Right lobe of liver (tissue), 6 donors: Measurements from ENCODE around the gene FNIP2. TPM values are rescaled to one million over a fixed set of nuclear protein-coding genes. Genes with fewer than 3 reads are reported as not detected.

Experiments
- ATAC-seq, 4 donors: fragments of 200-7000 bp; cut with Tn5 transposase; one replicate each; pipeline ENCODE4 v1.9.1; 2020; ENCODE audit warnings: mild to moderate bottlenecking in 4 of 4, moderate library complexity in 4 of 4
- DNase-seq, 3 donors: peaks; one replicate each; pipeline ENCODE4 v3.0.0-alpha.2; 2020
- H3K27ac ChIP-seq, 3 donors: fragments of 200-600 bp; one replicate each; pipeline ENCODE4 v1.8.0; 2022
- H3K27me3 ChIP-seq, 2 donors: fragments of 200-600 bp; one replicate each; pipeline ENCODE4 v1.8.0; 2022
- H3K36me3 ChIP-seq, 4 donors: fragments of 200-600 bp; sonication (generic) in 1 of 4; one replicate each; pipeline versions ENCODE4 v1.5.1 to v1.8.0; 2017 to 2022; ENCODE audit warnings: control low read depth in 1 of 4
- H3K4me1 ChIP-seq, 4 donors: fragments of 200-600 bp; sonication (generic) in 1 of 4; one replicate each; pipeline versions ENCODE4 v1.5.1 to v1.8.0; 2017 to 2022; ENCODE audit warnings: control low read depth in 1 of 4
- H3K4me3 ChIP-seq, 3 donors: fragments of 200-600 bp; one replicate each; pipeline ENCODE4 v1.8.0; 2022
- H3K9me3 ChIP-seq, 4 donors: fragments of 200-600 bp; sonication (generic) in 1 of 4; one replicate each; pipeline versions ENCODE4 v1.5.1 to v1.8.0; 2017 to 2022; ENCODE audit warnings: control low read depth in 1 of 4
- POLR2A ChIP-seq: fragments of 450-650 bp; IDR thresholded peaks from one replicate; pipeline ENCODE4 v1.6.1; 2017; ENCODE audit warnings: antibody characterized with exemption, mild to moderate bottlenecking
- WGBS: methylation state at CpG from one replicate; pipeline ENCODE4 v1.1.6; 2018; ENCODE audit warnings: low coverage, low lambda C conversion rate; ENCODE audit not compliant: insufficient coverage; ENCODE audit errors: missing lambda C conversion rate; 5-methylcytosine and 5-hydroxymethylcytosine counted together
- intact Hi-C, 2 donors: fragments of 100-400 bp; cut with DNase I; formaldehyde crosslinking; loops; one replicate each; pipeline versions ENCODE4 v1.11.2 to v1.14.1; 2022
- total RNA-seq, 6 experiments: library from RNA; depleted of rRNA in 2 of 6; stranded (reverse); fragments of >200 nt in 2 of 6; fragmentation: NEBNext Ultra II Directional in 3 of 6; extraction: Animal tissue kit (Norgen Biotek cat#: 25700) in 3 of 6; gene quantifications; one replicate each; pipeline versions ENCODE4 v1.1.0 to v1.2.4, GENCODE V29; 2016 to 2023
- TF ChIP-seq, protein P1 (sequence below), 4 donors: fragments of 200-600 bp in 3 of 4; fragments of 450-650 bp in 1 of 4; IDR thresholded peaks; one replicate each; pipeline versions ENCODE4 v1.5.1 to v1.8.0; 2016 to 2022; ENCODE audit warnings: antibody characterized with exemption in 4 of 4, mild to moderate bottlenecking in 2 of 4
- donor health status: DM: no; HTN: yes; CAD: no.
- donor health status: DM: no; HTN: no; CAD: no.
- donor health status: DM: no; HTN: no; CAD: no.
- donor health status: DM: no; HTN: yes; CAD: no.
- donor health status: DM: no; HTN: yes; CAD: no.

FNIP2 gene
- total RNA-seq, 6 experiments from 2014 or later = 34.2 to 67.4 (median 37.8) TPM

DNA sequence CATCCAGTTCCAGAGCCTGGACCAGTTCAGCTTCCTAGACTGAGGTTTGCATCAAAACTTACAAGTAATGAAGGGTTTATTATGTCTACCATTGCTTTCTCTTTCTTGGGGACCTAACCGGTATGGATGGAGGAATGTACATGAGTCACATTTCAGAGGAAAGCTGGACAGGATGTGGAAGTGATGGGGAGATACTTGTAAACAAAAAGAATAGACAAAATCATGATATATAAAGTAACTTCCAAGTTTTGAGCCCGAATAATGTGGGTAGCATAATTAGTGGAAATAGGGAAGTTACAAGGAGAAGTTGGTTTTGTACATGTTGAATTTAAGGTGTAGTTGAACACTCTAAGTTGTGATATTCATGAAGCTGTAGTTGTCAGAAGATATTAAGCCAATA, 15.0 kb downstream of the FNIP2 start:
- 28% methylated on average over 2 of the region's 2 CpGs for WGBS

DNA sequence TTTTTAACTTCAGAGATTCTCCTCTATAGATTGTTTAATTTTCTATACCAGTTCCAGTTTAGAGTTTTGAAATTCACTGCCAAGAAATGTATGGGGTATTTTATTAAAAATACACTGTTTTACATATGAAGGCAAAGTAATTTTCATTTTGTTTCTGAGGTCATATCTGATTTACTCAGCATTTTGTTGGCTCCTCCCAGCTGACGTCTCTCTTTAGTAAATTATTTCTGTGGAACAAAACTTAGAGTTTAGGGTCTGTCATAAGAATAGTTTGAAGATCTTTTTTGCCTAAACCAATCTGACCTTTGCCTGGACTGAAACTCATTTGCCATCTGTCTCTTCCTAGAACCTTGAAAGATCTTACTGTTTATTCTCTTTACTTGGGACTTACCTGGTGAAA, 16.9 kb downstream of the FNIP2 start:
- TF ChIP-seq POLR2A = no peak
- TF ChIP-seq, protein P1, sequence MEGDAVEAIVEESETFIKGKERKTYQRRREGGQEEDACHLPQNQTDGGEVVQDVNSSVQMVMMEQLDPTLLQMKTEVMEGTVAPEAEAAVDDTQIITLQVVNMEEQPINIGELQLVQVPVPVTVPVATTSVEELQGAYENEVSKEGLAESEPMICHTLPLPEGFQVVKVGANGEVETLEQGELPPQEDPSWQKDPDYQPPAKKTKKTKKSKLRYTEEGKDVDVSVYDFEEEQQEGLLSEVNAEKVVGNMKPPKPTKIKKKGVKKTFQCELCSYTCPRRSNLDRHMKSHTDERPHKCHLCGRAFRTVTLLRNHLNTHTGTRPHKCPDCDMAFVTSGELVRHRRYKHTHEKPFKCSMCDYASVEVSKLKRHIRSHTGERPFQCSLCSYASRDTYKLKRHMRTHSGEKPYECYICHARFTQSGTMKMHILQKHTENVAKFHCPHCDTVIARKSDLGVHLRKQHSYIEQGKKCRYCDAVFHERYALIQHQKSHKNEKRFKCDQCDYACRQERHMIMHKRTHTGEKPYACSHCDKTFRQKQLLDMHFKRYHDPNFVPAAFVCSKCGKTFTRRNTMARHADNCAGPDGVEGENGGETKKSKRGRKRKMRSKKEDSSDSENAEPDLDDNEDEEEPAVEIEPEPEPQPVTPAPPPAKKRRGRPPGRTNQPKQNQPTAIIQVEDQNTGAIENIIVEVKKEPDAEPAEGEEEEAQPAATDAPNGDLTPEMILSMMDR (IDR thresholded peaks at IDR 0.05) = no peak
- peaks cover 0 to 62% (median 24%) of the 10 kb centered on the region in 4 donors for H3K4me1 ChIP-seq
- no peak for DNase-seq
- 6% methylated on average over 1 of the region's 1 CpG for WGBS
- peak in 2 of 4 donors; percentile 5 to 17 for ATAC-seq
- H3K9me3 ChIP-seq = no peaks in the 10 kb centered on the region
- peak overlapping the region in 1 of 3 donors; percentile 19 for H3K4me3 ChIP-seq
- H3K27me3 ChIP-seq = no peaks in the 10 kb centered on the region
- intact Hi-C loops = no loop called here
- peak overlapping the region; percentile 0 to 71 (median 68) for H3K27ac ChIP-seq
- H3K36me3 ChIP-seq = no peaks in the 10 kb centered on the region

More for the DNA sequence above, 15.0 kb downstream of the FNIP2 start:
- intact Hi-C loops = no loop called here
- no peak for DNase-seq
- Histone ChIP-seq H3K4me1 (peaks cover 0 to 64% (median 24%) of the 10 kb centered on the region in 4 donors), H3K27ac (peak overlapping the region in 2 of 3 donors; percentile 66 to 73), H3K9me3 (no peaks in the 10 kb centered on the region), H3K36me3 (no peaks in the 10 kb centered on the region), H3K27me3 (no peaks in the 10 kb centered on the region), H3K4me3 (no peak overlapping the region)
- no peak for TF ChIP-seq POLR2A
- TF ChIP-seq, protein P1 (IDR thresholded peaks at IDR 0.05) = no peak
- ATAC-seq = no peak

DNA sequence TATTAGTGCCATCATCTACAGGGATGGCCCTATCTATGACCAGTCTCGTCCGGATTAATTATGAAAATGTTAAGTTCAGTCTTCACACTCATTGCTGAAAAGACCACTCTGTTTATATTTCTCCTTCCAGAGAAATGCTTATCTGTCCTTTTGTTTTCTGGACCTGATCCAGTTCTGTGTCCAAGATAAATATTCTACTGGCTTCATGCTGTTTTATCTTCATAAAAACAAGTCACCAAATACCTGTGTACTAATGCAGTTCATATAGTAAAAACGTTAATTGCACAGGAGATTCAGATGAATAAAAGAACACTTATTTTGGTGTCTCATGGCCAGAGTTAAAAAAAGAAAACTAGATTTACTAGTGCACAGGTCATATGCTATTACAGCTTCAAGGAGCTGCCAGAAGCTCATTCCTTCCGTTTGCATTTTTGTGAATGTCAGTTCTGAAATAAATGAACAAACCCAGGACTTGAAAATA, 17.3 kb downstream of the FNIP2 start:
- H3K27ac ChIP-seq = peak overlapping the region; percentile 0 to 71 (median 68)
- ATAC-seq = peak; percentile 35 to 62 (median 48)
- 19% methylated on average over 4 of the region's 4 CpGs for WGBS
- no peak for TF ChIP-seq POLR2A
- TF ChIP-seq, protein P1 (IDR thresholded peaks at IDR 0.05) = no peak
- H3K4me1 ChIP-seq = peaks cover 0 to 62% (median 24%) of the 10 kb centered on the region in 4 donors
- H3K36me3 ChIP-seq = no peaks in the 10 kb centered on the region
- no peaks in the 10 kb centered on the region for H3K9me3 ChIP-seq
- peak overlapping the region in 2 of 3 donors; percentile 5 to 19 for H3K4me3 ChIP-seq
- intact Hi-C loops = no loop called here
- no peak for DNase-seq
- no peaks in the 10 kb centered on the region for H3K27me3 ChIP-seq

DNA sequence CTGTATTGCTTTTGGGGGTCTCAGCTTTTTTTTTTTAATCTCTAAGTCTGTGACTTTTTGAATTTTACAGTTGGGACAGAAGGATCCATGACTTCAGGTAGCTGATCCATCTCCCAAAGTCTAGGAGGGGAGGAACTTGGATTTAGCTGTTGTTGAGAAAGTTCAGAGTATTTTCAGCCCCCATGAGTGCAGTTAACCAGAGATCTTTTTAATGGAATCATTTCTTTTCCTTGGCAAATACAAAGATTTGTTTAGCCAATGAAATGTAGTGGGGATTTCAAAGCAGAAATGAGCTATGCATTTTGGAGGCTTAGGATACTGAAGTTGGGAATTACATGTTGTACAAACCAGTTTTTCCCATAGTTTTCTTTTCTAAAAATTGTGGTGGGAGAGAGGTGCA, 18.1 kb downstream of the FNIP2 start:
- H3K4me1 ChIP-seq = peaks cover 0 to 59% (median 20%) of the 10 kb centered on the region in 4 donors
- no peaks in the 10 kb centered on the region for H3K27me3 ChIP-seq
- intact Hi-C loops = no loop called here
- no peak for TF ChIP-seq POLR2A
- TF ChIP-seq, protein P1 (IDR thresholded peaks at IDR 0.05) = no peak
- DNase-seq = no peak
- no peaks in the 10 kb centered on the region for H3K36me3 ChIP-seq
- H3K27ac ChIP-seq = peak overlapping the region in 2 of 3 donors; percentile 68 to 71
- ATAC-seq = no peak
- no peak overlapping the region for H3K4me3 ChIP-seq
- H3K9me3 ChIP-seq = no peaks in the 10 kb centered on the region
